ENCODE results near the gene GP2. TPM values are rescaled to one million over a fixed set of nuclear protein-coding genes. Genes with fewer than 3 reads are reported as not detected.

GP2 gene
- total RNA-seq: under 1 TPM in 1 of 4 donors, not detected in 3; 0.44 TPM

DNA sequence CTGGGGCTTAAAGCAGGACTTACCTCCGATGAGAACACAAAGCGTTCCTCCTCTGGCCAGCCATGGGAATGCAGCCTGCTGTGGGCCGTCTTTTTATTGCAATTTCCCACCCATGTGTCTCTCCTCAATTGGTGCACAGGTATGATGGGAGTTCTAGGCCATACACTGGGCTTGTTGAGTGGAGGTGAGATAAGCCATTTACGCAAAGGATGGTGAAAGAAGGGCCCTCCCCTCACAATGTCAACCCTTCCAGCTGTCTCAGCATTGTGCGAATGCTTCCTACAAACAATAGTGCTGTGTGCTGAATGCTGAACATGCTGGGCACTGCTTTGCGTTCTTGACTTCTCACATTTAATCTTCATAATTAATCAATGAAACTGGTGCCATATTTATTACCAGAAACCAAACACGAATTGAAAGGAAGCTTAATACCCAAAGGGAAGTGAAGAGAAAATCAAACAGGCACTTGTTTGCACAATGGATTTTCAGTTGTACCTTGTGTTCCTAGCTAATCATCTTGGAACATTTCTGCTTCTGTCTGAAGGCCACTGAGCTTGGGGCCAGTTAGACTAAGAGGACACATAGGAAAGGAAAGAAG, at the start of gene GP2:
Gene GP2, minus strand, starts transcription at position 70 of the 598 bp plus-strand sequence. CDS start 1,082 bp downstream, outside the sequence.
- TF ChIP-seq CTCF (IDR thresholded peaks at IDR 0.05) (no peak), POLR2A (IDR thresholded peaks at IDR 0.05) (no peak)

DNA sequence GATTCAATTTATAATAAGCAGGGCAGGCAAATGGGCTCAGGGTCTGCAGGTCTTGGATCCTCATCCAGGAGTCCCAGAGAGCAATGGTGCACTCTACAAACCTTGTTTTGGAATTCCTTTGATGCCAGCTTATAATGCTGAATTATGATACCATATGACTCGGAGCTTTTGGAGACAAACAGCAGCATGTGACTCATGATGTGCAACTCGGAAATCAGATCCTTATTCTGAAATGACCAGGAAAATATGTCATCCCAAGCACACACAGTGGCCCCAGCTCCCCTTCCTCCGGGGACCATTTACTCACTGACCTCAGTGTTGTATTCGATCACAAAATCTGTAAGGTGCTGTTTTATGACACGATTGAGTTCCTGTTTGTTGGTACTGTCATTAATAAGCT, 45.4 kb upstream of the GP2 start:
- Histone ChIP-seq H3K4me1 (no peaks in the 10 kb centered on the region), H3K9me3 (no peaks in the 10 kb centered on the region), H3K4me3 (replicated peaks in 1 of 3) (no peak overlapping the region), H3K27ac (no peak overlapping the region), H3K36me3 (no peaks in the 10 kb centered on the region), H3K27me3 (no peaks in the 10 kb centered on the region)
- intact Hi-C loops (cut with DNase I): no loop called here
- 83 to 85% methylated on average over 5 of the region's 5 CpGs for WGBS, 2 donors
- TF ChIP-seq POLR2A (IDR thresholded peaks at IDR 0.05): no peak
- TF ChIP-seq CTCF (IDR thresholded peaks at IDR 0.05): no peak
- no peak for DNase-seq

More for the DNA sequence above, at the start of gene GP2:
- no peak for DNase-seq
- H3K9me3 ChIP-seq: no peaks in the 10 kb centered on the region
- 63 to 68% methylated on average over 7 of the region's 7 CpGs for WGBS, 2 donors
- no peak within 1 kb of the TSS for H3K27ac ChIP-seq
- no peaks in the 10 kb centered on the region for H3K27me3 ChIP-seq
- H3K4me1 ChIP-seq: no peaks in the 10 kb centered on the region
- intact Hi-C loops (cut with DNase I): no loop called here
- no peaks in the 10 kb centered on the region for H3K36me3 ChIP-seq
- H3K4me3 ChIP-seq (replicated peaks in 1 of 3): no peak within 1 kb of the TSS

DNA sequence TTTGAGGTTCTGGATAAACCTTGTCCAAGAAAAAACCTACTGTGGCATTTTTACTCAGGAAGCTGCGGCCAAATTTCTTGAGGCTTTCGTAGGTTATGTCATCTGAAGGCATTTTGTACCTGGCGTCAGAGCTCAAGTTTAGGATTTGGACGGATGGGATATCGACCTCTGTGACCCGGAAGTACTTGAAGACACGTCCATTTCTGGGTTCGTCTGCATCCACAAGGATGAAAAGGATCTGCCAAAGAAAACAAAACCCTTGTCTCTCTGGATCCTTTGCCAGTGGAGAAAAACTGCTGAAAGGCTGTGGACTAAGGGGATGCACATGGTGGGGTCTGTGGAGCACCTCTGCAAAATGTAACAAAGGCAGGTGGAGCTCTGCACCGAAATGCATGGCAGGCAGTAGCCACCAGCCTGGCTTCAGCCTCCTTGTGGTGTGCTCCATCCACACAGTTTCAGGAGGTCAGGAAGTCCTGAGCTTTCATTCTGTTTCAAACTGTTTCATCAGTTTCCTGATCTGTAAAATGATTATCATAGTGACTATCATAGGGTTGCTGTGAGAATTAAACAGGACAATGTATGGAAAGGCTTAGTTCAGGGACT, 42.2 kb upstream of the GP2 start:
- WGBS, 2 donors: 58 to 62% methylated on average over 9 of the region's 9 CpGs
- DNase-seq: no peak
- Histone ChIP-seq H3K27ac (no peak overlapping the region), H3K27me3 (no peaks in the 10 kb centered on the region), H3K9me3 (no peaks in the 10 kb centered on the region), H3K36me3 (no peaks in the 10 kb centered on the region), H3K4me3 (replicated peaks in 1 of 3) (no peak overlapping the region), H3K4me1 (no peaks in the 10 kb centered on the region)
- TF ChIP-seq CTCF (IDR thresholded peaks at IDR 0.05): no peak
- no peak for TF ChIP-seq POLR2A (IDR thresholded peaks at IDR 0.05)
- intact Hi-C loops (cut with DNase I): no loop called here

GRCh38 chr16:20364051-20364450, 36.7 kb upstream of the GP2 start:
- Histone ChIP-seq H3K36me3 (no peaks in the 10 kb centered on the region), H3K4me1 (no peaks in the 10 kb centered on the region), H3K27ac (no peak overlapping the region), H3K4me3 (replicated peaks in 1 of 3) (no peak overlapping the region), H3K9me3 (no peaks in the 10 kb centered on the region), H3K27me3 (no peaks in the 10 kb centered on the region)
- WGBS, 2 donors: 49 to 59% methylated on average over 3 of the region's 3 CpGs
- no peak for DNase-seq
- intact Hi-C loops (cut with DNase I): no loop called here
- TF ChIP-seq CTCF (IDR thresholded peaks at IDR 0.05): no peak
- TF ChIP-seq POLR2A (IDR thresholded peaks at IDR 0.05): no peak

DNA sequence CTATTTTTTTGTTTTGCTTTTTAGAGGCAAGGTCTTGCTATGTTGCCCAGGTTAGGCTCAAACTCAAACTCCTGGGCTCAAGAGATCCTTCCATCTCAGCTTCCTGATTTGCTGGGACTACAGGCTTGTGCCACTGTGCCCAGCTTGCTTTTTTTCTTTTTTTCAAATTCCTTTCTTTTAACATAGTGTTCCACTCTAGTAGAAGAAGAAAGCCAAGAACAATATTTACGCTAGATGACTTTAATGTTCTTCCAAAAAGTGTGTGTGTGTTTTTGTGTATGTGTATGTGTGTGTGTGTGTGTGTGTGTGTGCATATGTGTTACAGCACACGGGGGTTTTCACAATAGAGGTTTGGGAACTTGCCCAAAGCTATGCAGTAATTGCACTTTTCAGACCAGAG, 35.9 kb upstream of the GP2 start:
- intact Hi-C loops (cut with DNase I): no loop called here

More for the DNA sequence above, 35.9 kb upstream of the GP2 start:
- DNase-seq: no peak
- Histone ChIP-seq H3K4me3 (replicated peaks in 1 of 3) (no peak overlapping the region), H3K27ac (no peak overlapping the region), H3K4me1 (no peaks in the 10 kb centered on the region), H3K36me3 (no peaks in the 10 kb centered on the region), H3K27me3 (no peaks in the 10 kb centered on the region), H3K9me3 (no peaks in the 10 kb centered on the region)
- WGBS, 2 donors: 60 to 65% methylated on average over 2 of the region's 2 CpGs
- TF ChIP-seq POLR2A (IDR thresholded peaks at IDR 0.05) (no peak), CTCF (IDR thresholded peaks at IDR 0.05) (no peak)
